ENCODE measurements around the gene WASF1.

WASF1 gene

DNA sequence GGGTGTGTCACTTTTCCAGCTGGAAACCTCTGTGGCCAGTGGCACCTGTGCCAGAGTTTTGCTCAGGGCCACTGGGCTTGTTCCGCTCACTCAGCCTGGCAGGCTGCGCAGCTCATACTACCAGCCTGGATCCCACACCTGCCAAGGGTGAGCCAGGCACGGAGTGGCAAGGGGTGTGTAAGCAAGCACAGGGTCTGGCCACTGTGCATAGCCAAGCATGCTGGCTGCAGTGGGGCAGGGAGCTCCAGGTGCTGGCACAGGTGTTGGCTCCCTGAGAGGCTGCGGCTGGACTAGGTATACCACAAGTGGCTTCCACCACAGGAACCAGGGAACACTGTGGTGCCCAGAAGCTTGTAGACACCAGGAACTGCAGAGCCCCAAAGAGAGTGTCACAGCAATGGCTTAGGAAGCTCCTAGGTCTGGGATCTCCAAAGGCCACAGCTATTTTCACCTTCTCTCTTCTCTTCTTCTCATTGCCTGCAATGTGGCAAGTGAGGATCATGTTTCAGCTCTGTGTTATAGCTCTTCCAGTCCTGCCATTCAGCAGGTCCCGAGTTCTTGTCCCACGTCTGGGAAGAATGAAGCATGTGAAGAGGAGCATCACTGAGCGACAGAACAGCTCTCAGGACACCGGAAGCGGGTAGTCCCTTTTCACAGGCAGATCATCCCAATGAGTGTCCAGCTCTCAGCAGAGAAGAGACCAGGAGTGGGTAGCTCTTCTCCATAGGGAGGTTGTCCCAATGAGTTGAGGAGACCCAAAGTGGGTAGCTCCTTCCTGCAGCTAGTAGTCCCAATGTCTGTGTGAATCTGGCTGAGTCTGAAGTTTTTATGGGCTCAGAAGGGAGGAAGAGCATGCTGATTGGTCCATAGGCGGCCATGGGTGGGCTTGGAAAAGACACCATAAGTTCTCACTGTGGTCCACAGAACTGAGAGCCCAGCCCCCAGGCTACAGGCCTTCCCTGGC lies 41.3 kb downstream of the WASF1 start:
- Histone ChIP-seq H3K79me2 (ENCODE audit: insufficient read depth, low read length) (no peaks in the 10 kb centered on the region), H3K9me2 (replicated peaks; ENCODE audit: low read depth, low read length) (no peaks in the 10 kb centered on the region), H3K27me3 (ENCODE audit: insufficient read depth, low read length, poor library complexity, severe bottlenecking) (no peaks in the 10 kb centered on the region), H4K20me1 (ENCODE audit: insufficient read depth, low read length, poor library complexity, severe bottlenecking) (no peaks in the 10 kb centered on the region), H3K36me3 (ENCODE audit: insufficient read depth, low read length) (peaks cover 3% of the 10 kb centered on the region; the same call in 1 of the 2 replicates), H3K4me3 (ENCODE audit: low read length, poor library complexity, severe bottlenecking) (no peak overlapping the region), H2AFZ (ENCODE audit: low read length) (no peak overlapping the region), H3K9ac (ENCODE audit: low read depth, low read length, poor library complexity, severe bottlenecking) (no peak overlapping the region), H3K4me2 (ENCODE audit: low read depth, low read length, poor library complexity, severe bottlenecking) (no peak overlapping the region), H3K4me1 (ENCODE audit: insufficient read depth, low read length, poor library complexity, severe bottlenecking) (no peaks in the 10 kb centered on the region), H3K9me3 (ENCODE audit: insufficient read depth, low read depth, low read length) (peaks cover 16% of the 10 kb centered on the region; the same call in 1 of the 2 replicates), H3F3A (ENCODE audit: low read depth) (no peaks in the 10 kb centered on the region)
- TF ChIP-seq EZH2phosphoT487 (IDR thresholded peaks at IDR 0.05; ENCODE audit: borderline replicate concordance) = no peak
- TF ChIP-seq, protein P1, sequence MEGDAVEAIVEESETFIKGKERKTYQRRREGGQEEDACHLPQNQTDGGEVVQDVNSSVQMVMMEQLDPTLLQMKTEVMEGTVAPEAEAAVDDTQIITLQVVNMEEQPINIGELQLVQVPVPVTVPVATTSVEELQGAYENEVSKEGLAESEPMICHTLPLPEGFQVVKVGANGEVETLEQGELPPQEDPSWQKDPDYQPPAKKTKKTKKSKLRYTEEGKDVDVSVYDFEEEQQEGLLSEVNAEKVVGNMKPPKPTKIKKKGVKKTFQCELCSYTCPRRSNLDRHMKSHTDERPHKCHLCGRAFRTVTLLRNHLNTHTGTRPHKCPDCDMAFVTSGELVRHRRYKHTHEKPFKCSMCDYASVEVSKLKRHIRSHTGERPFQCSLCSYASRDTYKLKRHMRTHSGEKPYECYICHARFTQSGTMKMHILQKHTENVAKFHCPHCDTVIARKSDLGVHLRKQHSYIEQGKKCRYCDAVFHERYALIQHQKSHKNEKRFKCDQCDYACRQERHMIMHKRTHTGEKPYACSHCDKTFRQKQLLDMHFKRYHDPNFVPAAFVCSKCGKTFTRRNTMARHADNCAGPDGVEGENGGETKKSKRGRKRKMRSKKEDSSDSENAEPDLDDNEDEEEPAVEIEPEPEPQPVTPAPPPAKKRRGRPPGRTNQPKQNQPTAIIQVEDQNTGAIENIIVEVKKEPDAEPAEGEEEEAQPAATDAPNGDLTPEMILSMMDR (conservative IDR thresholded peaks at IDR 0.05; ENCODE audit: low read length) = no peak

DNA sequence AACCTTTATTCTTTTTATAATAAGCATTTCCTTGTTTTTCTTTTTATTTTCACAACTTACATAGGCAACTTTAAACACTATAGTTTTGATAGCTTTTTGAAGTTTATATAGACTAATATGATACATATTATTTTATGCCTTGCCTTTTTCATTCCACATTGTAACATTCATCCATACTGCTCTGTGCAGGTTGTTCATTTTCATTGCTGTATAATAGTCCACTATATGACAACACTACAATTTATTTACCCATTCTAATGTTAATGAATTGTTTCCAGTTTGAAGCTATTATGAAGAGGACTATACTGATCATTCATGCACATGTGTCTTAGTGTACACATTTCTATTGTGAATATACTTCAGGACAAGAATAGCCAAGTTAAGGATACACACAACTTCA lies 49.1 kb downstream of the WASF1 start:
- Histone ChIP-seq H3K9me2 (replicated peaks; ENCODE audit: low read depth, low read length) (no peaks in the 10 kb centered on the region), H3K4me3 (ENCODE audit: low read length, poor library complexity, severe bottlenecking) (no peak overlapping the region), H3K27me3 (ENCODE audit: insufficient read depth, low read length, poor library complexity, severe bottlenecking) (no peaks in the 10 kb centered on the region), H3K9ac (ENCODE audit: low read depth, low read length, poor library complexity, severe bottlenecking) (no peak overlapping the region), H3F3A (ENCODE audit: low read depth) (no peaks in the 10 kb centered on the region), H2AFZ (ENCODE audit: low read length) (no peak overlapping the region), H3K36me3 (ENCODE audit: insufficient read depth, low read length) (peaks cover 3% of the 10 kb centered on the region; the same call in 1 of the 2 replicates), H3K4me1 (ENCODE audit: insufficient read depth, low read length, poor library complexity, severe bottlenecking) (no peaks in the 10 kb centered on the region), H3K79me2 (ENCODE audit: insufficient read depth, low read length) (no peaks in the 10 kb centered on the region), H4K20me1 (ENCODE audit: insufficient read depth, low read length, poor library complexity, severe bottlenecking) (no peaks in the 10 kb centered on the region), H3K4me2 (ENCODE audit: low read depth, low read length, poor library complexity, severe bottlenecking) (no peak overlapping the region), H3K9me3 (ENCODE audit: insufficient read depth, low read depth, low read length) (no peaks in the 10 kb centered on the region)
- TF ChIP-seq, protein P1 (conservative IDR thresholded peaks at IDR 0.05; ENCODE audit: low read length) = no peak
- no peak for TF ChIP-seq EZH2phosphoT487 (IDR thresholded peaks at IDR 0.05; ENCODE audit: borderline replicate concordance)

DNA sequence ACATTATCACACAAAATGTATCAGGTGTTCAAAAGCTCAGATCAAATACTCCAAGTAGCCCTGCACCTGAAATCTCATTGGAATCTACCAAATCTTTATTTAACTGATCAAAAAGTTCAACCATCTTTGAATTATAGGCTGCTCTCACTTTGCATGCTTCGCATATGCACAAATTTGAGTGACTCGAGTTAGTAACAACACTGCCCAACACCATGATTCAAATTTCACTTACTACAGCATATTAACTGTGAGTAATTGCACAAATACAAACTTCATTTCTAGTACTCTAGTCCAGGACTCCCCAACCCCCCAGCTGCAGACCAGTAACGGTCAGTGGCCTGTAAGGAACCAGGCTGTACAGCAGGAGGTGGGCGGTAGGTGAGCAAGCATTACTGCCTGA lies 51.1 kb downstream of the WASF1 start:
- Histone ChIP-seq H3K4me3 (ENCODE audit: low read length, poor library complexity, severe bottlenecking) (no peak overlapping the region), H3K27me3 (ENCODE audit: insufficient read depth, low read length, poor library complexity, severe bottlenecking) (no peaks in the 10 kb centered on the region), H3K79me2 (ENCODE audit: insufficient read depth, low read length) (no peaks in the 10 kb centered on the region), H3K9me3 (ENCODE audit: insufficient read depth, low read depth, low read length) (no peaks in the 10 kb centered on the region), H3K4me2 (ENCODE audit: low read depth, low read length, poor library complexity, severe bottlenecking) (no peak overlapping the region), H3F3A (ENCODE audit: low read depth) (no peaks in the 10 kb centered on the region), H2AFZ (ENCODE audit: low read length) (no peak overlapping the region), H3K9me2 (replicated peaks; ENCODE audit: low read depth, low read length) (no peaks in the 10 kb centered on the region), H3K9ac (ENCODE audit: low read depth, low read length, poor library complexity, severe bottlenecking) (no peak overlapping the region), H3K4me1 (ENCODE audit: insufficient read depth, low read length, poor library complexity, severe bottlenecking) (no peaks in the 10 kb centered on the region), H4K20me1 (ENCODE audit: insufficient read depth, low read length, poor library complexity, severe bottlenecking) (no peaks in the 10 kb centered on the region), H3K36me3 (ENCODE audit: insufficient read depth, low read length) (peaks cover 13% of the 10 kb centered on the region; the same call in 1 of the 2 replicates)
- TF ChIP-seq, protein P1 (conservative IDR thresholded peaks at IDR 0.05; ENCODE audit: low read length) = no peak
- TF ChIP-seq EZH2phosphoT487 (IDR thresholded peaks at IDR 0.05; ENCODE audit: borderline replicate concordance) = no peak
